OCI-LY1 (cell line): ENCODE measurements around the gene SLAMF9.

ENCODE experiments used
- H2AFZ ChIP-seq: fragments of 200-600 bp; sonication (generic), shearing (Covaris generic); 2 replicates; pipeline ENCODE4 v1.6.0; 2014; ENCODE audit warnings: antibody characterized with exemption, mild to moderate bottlenecking, low read length
- H3F3A ChIP-seq: fragments of 200-600 bp; sonication (generic), shearing (Covaris generic); 2 replicates; pipeline ENCODE4 v1.6.0; 2014; ENCODE audit warnings: mild to moderate bottlenecking, antibody characterized with exemption, low read length, moderate library complexity; ENCODE audit not compliant: insufficient read depth
- H3K27ac ChIP-seq: fragments of 200-600 bp; sonication (generic); 2 replicates; pipeline ENCODE4 v1.5.1; 2014; ENCODE audit warnings: low read length, mixed run types, mild to moderate bottlenecking, low read depth; ENCODE audit not compliant: poor library complexity, severe bottlenecking
- H3K27me3 ChIP-seq: fragments of 200-600 bp; sonication (generic); 2 replicates; pipeline ENCODE4 v1.6.0; 2014; ENCODE audit warnings: antibody characterized with exemption, mild to moderate bottlenecking, low read length, moderate library complexity; ENCODE audit not compliant: insufficient read depth
- H3K36me3 ChIP-seq: fragments of 200-600 bp; sonication (generic); 2 replicates; pipeline ENCODE4 v1.6.1; 2014; ENCODE audit warnings: mild to moderate bottlenecking, antibody characterized with exemption, low read length, moderate library complexity, mixed read lengths; ENCODE audit not compliant: insufficient read depth
- H3K4me1 ChIP-seq: fragments of 200-600 bp; sonication (generic); 2 replicates; pipeline ENCODE4 v1.5.1; 2014; ENCODE audit warnings: mild to moderate bottlenecking, low read length, moderate library complexity; ENCODE audit not compliant: insufficient read depth, severe bottlenecking
- H3K4me2 ChIP-seq: fragments of 200-600 bp; sonication (generic), shearing (Covaris generic); 2 replicates; pipeline ENCODE4 v1.6.1; 2014; ENCODE audit warnings: low read length
- H3K4me3 ChIP-seq: fragments of 200-600 bp; sonication (generic); 2 replicates; pipeline ENCODE4 v1.5.1; 2014; ENCODE audit warnings: low read length, low read depth, mild to moderate bottlenecking, mixed read lengths; ENCODE audit not compliant: poor library complexity, severe bottlenecking
- H3K79me2 ChIP-seq: fragments of 200-600 bp; shearing (Covaris generic); 2 replicates; pipeline ENCODE4 v1.6.1; 2016; ENCODE audit warnings: mixed run types, low read length, mixed read lengths; ENCODE audit not compliant: insufficient read depth
- H3K9ac ChIP-seq: fragments of 200-600 bp; sonication (generic), shearing (Covaris generic); 2 replicates; pipeline ENCODE4 v1.6.1; 2014; ENCODE audit warnings: mild to moderate bottlenecking, low read length, mixed read lengths
- H3K9me2 ChIP-seq: fragments of 200-600 bp; sonication (generic), shearing (Covaris generic); 2 replicates; pipeline ENCODE4 v1.6.1; 2014; ENCODE audit warnings: low read depth, mild to moderate bottlenecking, low read length, mixed read lengths
- H3K9me3 ChIP-seq: fragments of 200-600 bp; shearing (Covaris generic); 2 replicates; pipeline ENCODE4 v1.6.1; 2014; ENCODE audit warnings: low read length, mixed read lengths
- H4K20me1 ChIP-seq: fragments of 200-600 bp; sonication (generic), shearing (Covaris generic); 2 replicates; pipeline ENCODE4 v1.6.0; 2016; ENCODE audit warnings: mild to moderate bottlenecking, low read length; ENCODE audit not compliant: insufficient read depth
- CTCF ChIP-seq: fragments of 200-600 bp; sonication (generic), shearing (Covaris generic); IDR thresholded peaks from 2 replicates; pipeline ENCODE4 v1.5.1; 2017; ENCODE audit warnings: mild to moderate bottlenecking, antibody characterized with exemption, low read length, moderate library complexity, mixed read lengths
- EZH2 ChIP-seq: fragments of 200-600 bp; sonication (generic), shearing (Covaris generic); IDR thresholded peaks from 2 replicates; pipeline ENCODE4 v1.8.0; 2017; ENCODE audit warnings: borderline replicate concordance, mixed run types, mild to moderate bottlenecking, antibody characterized with exemption, low read length, moderate library complexity, mixed read lengths

SLAMF9 gene

GRCh38 chr1:159977364-159978106, 23.5 kb upstream of the SLAMF9 start:
- H3K4me3 ChIP-seq: no peak overlapping the region
- H3K9ac ChIP-seq: no peak overlapping the region
- no peaks in the 10 kb centered on the region for H3K79me2 ChIP-seq
- H2AFZ ChIP-seq: no peak overlapping the region
- no peaks in the 10 kb centered on the region for H3K9me3 ChIP-seq
- no peaks in the 10 kb centered on the region for H3F3A ChIP-seq
- H3K9me2 ChIP-seq: no peaks in the 10 kb centered on the region
- H3K27ac ChIP-seq: no peak overlapping the region
- H3K36me3 ChIP-seq: no peaks in the 10 kb centered on the region
- peaks cover under 1% of the 10 kb centered on the region; the same call in 1 of the 2 replicates for H3K27me3 ChIP-seq
- no peaks in the 10 kb centered on the region for H4K20me1 ChIP-seq
- TF ChIP-seq EZH2 (no peak), CTCF (no peak)
- H3K4me2 ChIP-seq: no peak overlapping the region
- H3K4me1 ChIP-seq: no peaks in the 10 kb centered on the region

- Histone ChIP-seq H3F3A (no peaks in the 10 kb centered on the region), H3K9me2 (no peaks in the 10 kb centered on the region), H2AFZ (no peak overlapping the region), H4K20me1 (no peaks in the 10 kb centered on the region), H3K27me3 (peaks cover 6% of the 10 kb centered on the region; the same call in 1 of the 2 replicates), H3K4me3 (no peak overlapping the region), H3K9me3 (no peaks in the 10 kb centered on the region), H3K4me1 (no peaks in the 10 kb centered on the region), H3K9ac (no peak overlapping the region), H3K79me2 (no peaks in the 10 kb centered on the region), H3K27ac (no peak overlapping the region), H3K36me3 (no peaks in the 10 kb centered on the region), H3K4me2 (no peak overlapping the region)
- TF ChIP-seq CTCF: no peak
- no peak for TF ChIP-seq EZH2
These were observed 20.4 kb upstream of the SLAMF9 start for GRCh38 chr1:159974350-159974965.

- Histone ChIP-seq H3K4me2 (no peak overlapping the region), H3F3A (no peaks in the 10 kb centered on the region), H3K9me3 (no peaks in the 10 kb centered on the region), H3K4me1 (no peaks in the 10 kb centered on the region), H2AFZ (no peak overlapping the region), H3K4me3 (no peak overlapping the region), H3K9me2 (no peaks in the 10 kb centered on the region), H3K27me3 (peaks cover 6% of the 10 kb centered on the region; the same call in 1 of the 2 replicates), H3K79me2 (no peaks in the 10 kb centered on the region), H4K20me1 (no peaks in the 10 kb centered on the region), H3K27ac (no peak overlapping the region), H3K36me3 (no peaks in the 10 kb centered on the region), H3K9ac (no peak overlapping the region)
- TF ChIP-seq CTCF (no peak), EZH2 (no peak)
These were observed 19.4 kb upstream of the SLAMF9 start for GRCh38 chr1:159973350-159973940.
